GM23338 (cell line): ENCODE results near the gene RIMOC1. TPM values are rescaled to one million over a fixed set of nuclear protein-coding genes. Genes with fewer than 3 reads are reported as not detected.

Source experiments
- ATAC-seq: fragments of 200-7000 bp; cut with Tn5 transposase; 3 replicates; pipeline ENCODE4 v1.9.1; 2020
- DNase-seq: peaks from one replicate; pipeline ENCODE4 v3.0.0-alpha.2; 2015; ENCODE audit warnings: low spot score
- H2AFZ ChIP-seq: fragments of 200-600 bp; sonication (generic); 2 replicates; pipeline ENCODE4 v1.8.0; 2016; ENCODE audit warnings: antibody characterized with exemption, mild to moderate bottlenecking, moderate library complexity
- H3F3A ChIP-seq: fragments of 200-600 bp; sonication (generic); replicated peaks from 2 replicates; pipeline ENCODE4 v1.8.0; 2017; ENCODE audit warnings: antibody characterized with exemption, mixed run types, low read depth
- H3K27ac ChIP-seq: fragments of 200-600 bp; sonication (generic); 2 replicates; pipeline ENCODE4 v1.6.1; 2016; ENCODE audit warnings: low read depth
- H3K27me3 ChIP-seq: fragments of 200-600 bp; sonication (generic); 2 replicates; pipeline ENCODE4 v1.8.0; 2016; ENCODE audit warnings: mild to moderate bottlenecking, mixed run types, moderate library complexity; ENCODE audit not compliant: insufficient read depth
- H3K36me3 ChIP-seq: fragments of 200-600 bp; sonication (generic); 2 replicates; pipeline ENCODE4 v1.8.0; 2016; ENCODE audit warnings: mild to moderate bottlenecking; ENCODE audit not compliant: insufficient read depth
- H3K4me1 ChIP-seq: fragments of 200-600 bp; sonication (generic); 2 replicates; pipeline ENCODE4 v1.8.0; 2016; ENCODE audit warnings: mild to moderate bottlenecking, moderate library complexity; ENCODE audit not compliant: insufficient read depth
- H3K4me2 ChIP-seq: fragments of 200-600 bp; sonication (generic); 2 replicates; pipeline ENCODE4 v1.7.1; 2017; ENCODE audit warnings: mixed run types
- H3K4me3 ChIP-seq: fragments of 200-600 bp; sonication (generic); 2 replicates; pipeline ENCODE4 v1.6.1; 2016; ENCODE audit warnings: mixed run types
- H3K79me2 ChIP-seq: fragments of 200-600 bp; sonication (generic); replicated peaks from 2 replicates; pipeline ENCODE4 v1.8.0; 2017; ENCODE audit warnings: mild to moderate bottlenecking; ENCODE audit not compliant: insufficient read depth
- H3K9me2 ChIP-seq: fragments of 200-600 bp; sonication (generic); 2 replicates; pipeline ENCODE4 v1.8.0; 2017; ENCODE audit not compliant: insufficient read depth
- H4K20me1 ChIP-seq: fragments of 200-600 bp; sonication (generic); replicated peaks from 2 replicates; pipeline ENCODE4 v1.8.0; 2017; ENCODE audit warnings: mild to moderate bottlenecking; ENCODE audit not compliant: insufficient read depth
- H3K27ac Mint-ChIP-seq: 2 replicates; pipeline ENCODE4 v1.8.0; 2020; ENCODE audit warnings: inconsistent platforms, mild to moderate bottlenecking, moderate library complexity, mixed read lengths
- H3K27me3 Mint-ChIP-seq: 3 replicates; pipeline ENCODE4 v1.8.0; 2022; ENCODE audit warnings: low read depth, mild to moderate bottlenecking, moderate library complexity, mixed read lengths, inconsistent platforms; ENCODE audit not compliant: insufficient read depth, poor library complexity
- H3K36me3 Mint-ChIP-seq: 3 replicates; pipeline ENCODE4 v1.8.0; 2021; ENCODE audit warnings: low read depth, mild to moderate bottlenecking, inconsistent platforms, moderate library complexity, mixed read lengths
- H3K4me1 Mint-ChIP-seq: 3 replicates; pipeline ENCODE4 v1.8.0; 2020; ENCODE audit warnings: mild to moderate bottlenecking, inconsistent platforms, mixed read lengths
- H3K4me3 Mint-ChIP-seq: 3 replicates; pipeline ENCODE4 v1.8.0; 2021; ENCODE audit warnings: moderate library complexity, mild to moderate bottlenecking, inconsistent platforms, mixed read lengths
- H3K9me3 Mint-ChIP-seq: 3 replicates; pipeline ENCODE4 v1.8.0; 2020; ENCODE audit warnings: moderate library complexity, mild to moderate bottlenecking, inconsistent platforms, mixed read lengths
- CREB1 ChIP-seq: fragments of 250-450 bp; sonication (Bioruptor Pico); IDR thresholded peaks from 2 replicates; pipeline ENCODE4 v1.5.0; 2020; ENCODE audit warnings: low read depth, mild to moderate bottlenecking, moderate library complexity
- ZNF462 ChIP-seq: fragments of 250-450 bp; sonication (Bioruptor Pico); IDR thresholded peaks from 2 replicates; pipeline ENCODE4 v1.5.0; 2020; ENCODE audit warnings: mild to moderate bottlenecking, moderate library complexity
- polyA plus RNA-seq: library from polyadenylated mRNA; unstranded; fragments of >200 nt; fragmentation: Nextera tagmentation; extraction: Ambion mirVana; gene quantifications from 2 replicates; pipeline ENCODE4 v1.2.1, GENCODE V29; 2016
- total RNA-seq: library from RNA; depleted of rRNA; stranded (reverse); fragments of >200 nt; shearing (Covaris generic); gene quantifications from 2 replicates; pipeline ENCODE4 v1.2.3, GENCODE V29; 2014
- TF ChIP-seq, protein P1 (sequence below), 2 experiments: fragments of 200-600 bp in 1 of 2; sonication (generic) in 1 of 2; conservative IDR thresholded peaks; 2 replicates each; pipeline versions ENCODE4 v1.5.1 to v1.6.1; 2016 to 2017; ENCODE audit warnings: antibody characterized with exemption in 2 of 2, low read depth in 2 of 2, mild to moderate bottlenecking in 2 of 2, moderate library complexity in 1 of 2

RIMOC1 gene
- total and polyA plus RNA-seq, 2 experiments from 2014 or later, result 26.4 to 30.3 TPM

DNA sequence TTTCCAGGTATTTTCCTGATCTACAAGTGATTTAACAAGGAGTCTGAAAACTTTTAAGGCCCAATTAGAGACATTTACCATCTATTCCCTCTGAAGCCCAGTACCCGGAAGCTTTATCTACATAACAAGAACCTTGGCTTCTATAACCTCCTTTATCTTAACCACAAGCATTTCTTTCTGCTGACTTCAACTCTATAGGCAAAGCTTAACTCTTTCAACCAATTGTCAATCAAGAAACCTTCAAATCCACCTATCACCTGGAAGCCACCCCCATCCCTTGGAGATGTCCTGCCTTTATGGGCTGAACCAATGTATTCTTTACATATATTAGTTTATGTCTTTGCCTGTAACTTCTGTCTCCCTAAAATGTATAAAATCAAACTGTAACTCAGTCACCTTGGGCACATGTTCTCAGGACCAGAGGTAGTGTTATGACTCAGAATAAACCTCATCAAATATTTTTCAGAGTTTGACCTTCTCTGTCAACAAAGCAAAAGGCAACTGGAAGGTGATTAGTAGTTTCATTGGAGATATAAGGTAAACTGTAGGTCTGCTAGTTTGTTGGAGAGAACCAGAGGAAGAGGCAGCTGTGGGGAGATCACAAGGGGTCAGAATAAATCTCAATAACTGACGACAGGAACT lies 13.0 kb upstream of the RIMOC1 start (continued):
- TF ChIP-seq ZNF462 (CRISPR knock-in tag), result no peak
- TF ChIP-seq, protein P1, sequence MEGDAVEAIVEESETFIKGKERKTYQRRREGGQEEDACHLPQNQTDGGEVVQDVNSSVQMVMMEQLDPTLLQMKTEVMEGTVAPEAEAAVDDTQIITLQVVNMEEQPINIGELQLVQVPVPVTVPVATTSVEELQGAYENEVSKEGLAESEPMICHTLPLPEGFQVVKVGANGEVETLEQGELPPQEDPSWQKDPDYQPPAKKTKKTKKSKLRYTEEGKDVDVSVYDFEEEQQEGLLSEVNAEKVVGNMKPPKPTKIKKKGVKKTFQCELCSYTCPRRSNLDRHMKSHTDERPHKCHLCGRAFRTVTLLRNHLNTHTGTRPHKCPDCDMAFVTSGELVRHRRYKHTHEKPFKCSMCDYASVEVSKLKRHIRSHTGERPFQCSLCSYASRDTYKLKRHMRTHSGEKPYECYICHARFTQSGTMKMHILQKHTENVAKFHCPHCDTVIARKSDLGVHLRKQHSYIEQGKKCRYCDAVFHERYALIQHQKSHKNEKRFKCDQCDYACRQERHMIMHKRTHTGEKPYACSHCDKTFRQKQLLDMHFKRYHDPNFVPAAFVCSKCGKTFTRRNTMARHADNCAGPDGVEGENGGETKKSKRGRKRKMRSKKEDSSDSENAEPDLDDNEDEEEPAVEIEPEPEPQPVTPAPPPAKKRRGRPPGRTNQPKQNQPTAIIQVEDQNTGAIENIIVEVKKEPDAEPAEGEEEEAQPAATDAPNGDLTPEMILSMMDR (conservative IDR thresholded peaks at IDR 0.05; ENCODE audit: low read depth in 2 of 2), result no peak

DNA sequence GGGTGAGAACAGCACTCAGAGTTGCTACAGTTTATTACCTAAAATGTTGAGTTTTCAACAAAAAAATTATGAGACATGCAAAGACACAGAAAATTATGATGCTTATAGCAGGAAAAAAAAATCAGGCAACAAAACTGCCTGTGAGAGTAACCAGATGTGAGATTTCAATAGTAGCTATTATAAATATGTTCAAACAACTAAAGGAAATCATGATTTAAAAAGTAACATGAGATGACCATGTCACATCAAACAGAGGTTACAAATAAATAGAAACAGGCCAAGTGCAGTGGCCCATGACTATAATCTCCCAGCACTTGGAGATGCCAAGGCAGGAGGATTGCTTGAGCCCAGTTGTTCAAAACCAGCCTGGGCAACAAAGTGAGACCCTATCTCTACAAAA lies 12.1 kb upstream of the RIMOC1 start:
- Histone ChIP-seq H3K79me2 (no peaks in the 10 kb centered on the region), H3K4me3 (no peak overlapping the region), H2AFZ (no peak overlapping the region), H3K27ac (no peak overlapping the region), H3K4me1 (no peaks in the 10 kb centered on the region), H3F3A (no peaks in the 10 kb centered on the region), H3K9me2 (0 out of 2 replicates have a peak, but pooled peaks cover 7% of the 10 kb centered on the region), H4K20me1 (no peaks in the 10 kb centered on the region), H3K4me2 (no peak overlapping the region), H3K27me3 (no peaks in the 10 kb centered on the region), H3K36me3 (0 out of 2 replicates have a peak, but pooled peaks cover 3% of the 10 kb centered on the region)
- no peaks in the 10 kb centered on the region for H3K4me1 Mint-ChIP-seq
- peaks cover 6% of the 10 kb centered on the region; the same call in 1 of the 3 replicates for H3K36me3 Mint-ChIP-seq
- no peak for TF ChIP-seq CREB1 (CRISPR knock-in tag)
- peaks cover 32% of the 10 kb centered on the region for H3K9me3 Mint-ChIP-seq
- no peak overlapping the region for H3K4me3 Mint-ChIP-seq
- H3K27ac Mint-ChIP-seq, result no peak overlapping the region
- peaks cover 3% of the 10 kb centered on the region for H3K27me3 Mint-ChIP-seq
- no peak for DNase-seq
- no peak for ATAC-seq
